Epithelial cell of esophagus (primary cell): ENCODE data around the gene PRR16.
A peak's percentile ranks its signal among the peaks of the same experiment; 100 is the strongest.
"Not testable (repeated sequence)": the region's sequence is repeated elsewhere in the genome, so short reads cannot be mapped to it uniquely, and the experiment has no call there.

Source experiments
- DNase-seq: peaks from one replicate; pipeline ENCODE4 v3.0.0; 2010; ENCODE audit warnings: low read depth
- H3K4me3 ChIP-seq: 2 replicates; pipeline ENCODE4 v1.5.1; 2011; ENCODE audit warnings: mild to moderate bottlenecking, low read length, control low read depth
- CTCF ChIP-seq: IDR thresholded peaks from 2 replicates; pipeline ENCODE4 v1.5.1; 2011; ENCODE audit warnings: low read depth, mild to moderate bottlenecking, low read length, control low read depth, inconsistent platforms; ENCODE audit not compliant: insufficient read depth; ENCODE audit errors: missing control alignments

PRR16 gene

GRCh38 chr5:120463991-120464626, at the start of gene PRR16:
TSS of gene PRR16 (plus strand) at chr5:120464300.
- no peak for TF ChIP-seq CTCF
- DNase-seq, result peak; percentile 73
- H3K4me3 ChIP-seq, result peak within 1 kb of the TSS; percentile 53

GRCh38 chr5:120415985-120416384, 48.1 kb upstream of the PRR16 start:
- DNase-seq, result no peak
- TF ChIP-seq CTCF, result no peak
- H3K4me3 ChIP-seq, result no peak overlapping the region

GRCh38 chr5:120419127-120419526, 45.0 kb upstream of the PRR16 start:
- no peak for TF ChIP-seq CTCF
- no peak overlapping the region for H3K4me3 ChIP-seq
- no peak for DNase-seq

DNA sequence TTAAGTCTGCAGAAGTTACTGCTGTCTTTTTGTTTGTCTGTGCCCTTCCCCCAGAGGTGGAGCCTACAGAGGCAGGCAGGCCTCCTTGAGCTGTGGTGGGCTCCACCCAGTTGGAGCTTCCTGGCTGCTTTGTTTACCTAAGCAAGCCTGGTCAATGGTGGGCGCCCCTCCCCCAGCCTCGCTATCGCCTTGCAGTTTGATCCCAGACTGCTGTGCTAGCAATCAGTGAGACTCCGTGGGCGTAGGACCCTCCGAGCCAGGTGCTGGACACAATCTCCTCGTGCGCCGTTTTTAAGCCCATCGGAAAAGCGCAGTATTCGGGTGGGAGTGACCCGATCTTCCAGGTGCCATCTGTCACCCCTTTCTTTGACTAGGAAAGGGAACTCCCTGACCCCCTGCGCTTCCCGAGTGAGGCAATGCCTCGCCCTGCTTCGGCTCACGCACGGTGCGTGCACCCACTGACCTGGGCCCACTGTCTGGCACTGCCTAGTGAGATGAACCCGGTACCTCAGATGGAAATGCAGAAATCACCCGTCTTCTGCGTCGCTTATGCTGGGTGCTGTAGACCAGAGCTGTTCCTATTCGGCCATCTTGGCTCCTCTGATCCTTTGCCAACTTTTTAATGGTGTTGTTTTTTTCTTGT, 37.3 kb upstream of the PRR16 start:
- H3K4me3 ChIP-seq, DNase-seq: not testable (repeated sequence)

- H3K4me3 ChIP-seq, result no peak overlapping the region
- DNase-seq, result no peak
- TF ChIP-seq CTCF, result no peak
These were observed 33.5 kb upstream of the PRR16 start for GRCh38 chr5:120430572-120430971.

DNA sequence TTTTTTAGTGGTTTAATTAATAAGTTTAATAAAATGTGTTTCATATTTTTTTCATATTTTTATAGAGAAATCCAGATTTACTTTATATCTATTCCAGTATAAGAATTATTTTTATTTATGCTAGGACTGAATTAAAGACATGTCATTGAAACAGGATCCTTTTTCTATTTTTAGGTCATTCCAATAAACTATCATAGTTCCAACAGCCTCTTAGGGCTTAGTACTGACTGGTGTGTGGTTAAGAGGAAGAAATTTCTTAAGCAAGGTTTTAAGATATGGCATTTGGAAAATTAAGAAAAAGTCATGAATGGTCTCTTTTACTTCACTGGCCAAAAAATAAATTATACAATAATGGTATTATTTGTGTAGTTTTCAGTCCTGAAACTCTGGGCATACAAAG, 31.2 kb upstream of the PRR16 start:
- no peak for TF ChIP-seq CTCF
- no peak overlapping the region for H3K4me3 ChIP-seq
- DNase-seq, result no peak

DNA sequence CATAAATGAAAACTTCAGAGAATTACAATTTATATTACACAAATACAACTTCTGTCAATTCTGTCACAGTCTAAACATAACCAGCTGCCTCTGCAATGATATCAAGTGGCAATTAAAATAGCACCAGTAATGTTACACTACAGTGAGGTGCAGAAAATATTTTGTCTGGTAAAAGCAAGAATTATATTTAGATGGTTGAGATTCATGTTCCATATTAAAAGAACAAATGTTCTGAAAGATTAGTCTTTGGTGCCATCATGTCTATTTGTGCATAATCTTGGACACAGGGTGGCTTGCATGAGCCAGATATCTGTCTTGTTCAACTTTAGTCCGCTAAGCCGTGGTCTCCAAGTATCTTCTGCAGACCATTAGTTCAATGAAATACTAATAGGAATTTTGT, 29.0 kb upstream of the PRR16 start:
- no peak overlapping the region for H3K4me3 ChIP-seq
- TF ChIP-seq CTCF, result no peak
- DNase-seq, result no peak
